Left ventricle myocardium superior (tissue), 1 donor: ENCODE data around the gene ME3. TPM values are rescaled to one million over a fixed set of nuclear protein-coding genes. Genes with fewer than 3 reads are reported as not detected.

Experiments used
- total RNA-seq: library from RNA; stranded (reverse); fragmentation: NEBNext Ultra II Directional; extraction: Animal tissue kit (Norgen Biotek cat#: 25700); gene quantifications from one replicate; pipeline ENCODE4 v1.2.1, GENCODE V29; 2021
- donor health status: DM: no; HTN: yes; CAD: no; lungs with severe emphysema.

Gene ME3
- total RNA-seq, 1 donor from 2014 or later, result 29.8 TPM

Other genes with a start within 250 kb of the ME3 start
- 5.6 TPM for gene PRSS23, start 127.9 kb upstream of the ME3 start, total RNA-seq